Skin epidermis (tissue), 12 donors: ENCODE measurements around the gene CFAP46.
"Not testable (repeated sequence)": the region's sequence is repeated elsewhere in the genome, so short reads cannot be mapped to it uniquely, and the experiment has no call there.

Experiments
- H3K27ac ChIP-seq, 21 experiments: fragments of 200-600 bp; sonication (generic) in 11 of 21; one replicate each; pipeline ENCODE4 v1.5.0; 2020; ENCODE audit warnings: mild to moderate bottlenecking in 3 of 21, inconsistent platforms in 2 of 21, moderate library complexity in 2 of 21
- H3K4me3 ChIP-seq, 7 experiments: fragments of 200-600 bp; sonication (generic) in 2 of 7; one replicate each; pipeline ENCODE4 v1.5.0; 2020; ENCODE audit warnings: inconsistent platforms in 2 of 7, mild to moderate bottlenecking in 2 of 7, moderate library complexity in 1 of 7

CFAP46 gene

DNA sequence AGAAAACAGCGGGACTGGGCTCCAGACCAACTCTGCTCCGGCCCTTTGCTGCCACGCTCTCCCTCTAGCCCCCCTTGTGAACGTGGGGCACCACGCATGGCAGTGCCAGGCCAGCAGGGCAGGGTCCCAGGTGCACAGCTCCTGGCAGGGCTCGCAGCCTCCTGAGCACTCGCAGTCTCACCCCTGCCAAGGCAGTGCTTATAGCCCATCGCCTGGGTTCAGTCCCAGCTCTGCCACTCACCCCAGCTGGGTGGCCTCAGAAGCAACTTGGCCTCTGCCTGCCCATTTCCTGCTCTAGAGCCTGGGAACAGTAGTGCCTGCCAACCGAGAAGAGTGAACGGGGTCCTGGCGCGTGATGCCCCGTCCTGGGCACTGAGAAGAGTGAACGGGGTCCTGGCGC lies 36.3 kb downstream of the CFAP46 start:
- H3K27ac ChIP-seq, result no peak overlapping the region
- H3K4me3 ChIP-seq, result no peak overlapping the region

DNA sequence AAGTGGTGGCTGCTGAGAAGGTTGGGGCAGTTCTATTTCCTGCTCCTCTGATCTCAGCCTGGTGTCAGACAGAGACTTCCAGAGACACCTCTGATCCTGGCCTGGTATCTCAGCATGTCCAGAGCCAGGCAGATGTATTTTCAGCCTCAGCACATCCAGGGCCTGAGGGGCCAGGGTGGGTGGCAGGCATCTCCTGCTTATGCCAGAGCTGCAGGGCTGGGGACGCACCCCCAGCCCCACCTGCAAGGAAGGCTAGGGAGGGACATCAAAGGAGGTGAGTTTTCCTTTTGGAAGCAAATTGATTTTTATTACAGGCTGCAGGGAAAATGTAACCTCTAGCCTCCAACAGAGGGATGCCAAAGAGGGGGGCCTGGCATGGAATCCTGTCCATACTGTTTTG lies 36.7 kb downstream of the CFAP46 start:
- H3K27ac ChIP-seq, result no peak overlapping the region
- no peak overlapping the region for H3K4me3 ChIP-seq

DNA sequence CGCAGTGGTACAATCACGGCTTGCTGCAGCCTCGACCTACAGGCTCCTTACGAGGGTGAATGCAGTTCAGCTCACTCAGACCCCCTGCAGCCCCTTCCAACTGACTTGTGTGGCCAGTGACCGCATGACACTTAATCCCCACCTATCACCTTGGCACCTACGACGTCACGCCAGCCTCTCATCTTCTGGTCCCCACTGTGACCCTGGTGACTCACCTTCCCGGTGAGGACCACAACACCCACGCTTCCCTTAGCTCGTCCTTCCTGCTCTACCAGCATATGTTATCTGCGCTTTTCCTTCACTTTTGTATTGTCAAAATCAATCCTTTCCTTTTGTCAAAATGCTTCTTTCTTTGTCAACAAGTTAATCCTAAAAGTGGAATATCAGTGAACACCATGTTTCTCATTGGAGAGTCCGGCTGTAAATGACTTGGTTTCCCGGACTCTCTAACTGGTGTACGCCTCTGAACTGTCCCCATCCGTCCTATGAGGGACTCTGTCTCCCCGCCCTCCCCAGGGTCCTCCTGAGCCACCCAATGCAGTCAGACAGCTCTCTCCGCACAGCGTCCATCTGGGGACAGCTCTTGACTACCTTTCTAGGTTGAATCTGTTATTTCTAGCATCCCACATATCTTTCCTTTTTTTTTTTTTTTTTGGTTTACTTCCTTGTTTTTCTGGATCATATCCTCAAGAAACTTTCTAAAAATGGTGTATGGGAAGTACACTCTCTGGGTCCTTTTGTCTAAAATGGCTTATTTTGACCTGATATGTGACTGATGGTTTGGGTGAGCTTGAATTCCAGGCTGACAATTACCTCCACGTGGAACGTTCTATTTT lies 37.3 kb downstream of the CFAP46 start:
- Histone ChIP-seq H3K27ac (no peak overlapping the region), H3K4me3 (no peak overlapping the region)

DNA sequence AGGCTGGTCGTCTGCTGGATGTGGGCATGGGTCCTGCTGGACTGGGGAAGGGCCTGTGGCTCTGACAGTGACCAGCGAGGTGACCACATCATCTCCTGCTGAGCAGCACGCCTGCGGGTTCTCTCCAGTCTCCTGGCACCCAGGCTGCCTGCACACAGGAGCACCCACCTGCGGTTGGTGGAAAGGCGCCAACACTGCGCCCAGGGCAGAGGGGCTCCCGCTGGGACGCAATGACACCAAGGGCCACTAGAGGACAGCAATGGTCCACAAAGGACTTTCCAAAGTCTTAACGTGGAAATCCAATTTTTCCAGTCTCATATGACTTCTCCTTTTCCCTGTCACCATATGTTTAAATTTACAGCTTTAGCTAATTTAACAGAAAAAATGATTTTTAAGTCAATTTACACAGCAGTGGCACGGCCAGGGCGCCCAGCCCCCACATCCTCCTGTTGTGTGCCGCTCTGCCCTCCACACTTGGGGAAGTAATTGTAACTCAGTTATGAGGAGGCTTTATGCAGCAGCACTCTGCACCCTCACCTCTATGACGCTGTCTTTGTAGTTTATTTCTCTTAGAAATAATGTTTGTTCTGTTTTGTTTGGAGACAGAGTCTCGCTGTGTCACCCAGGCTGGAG lies 38.1 kb downstream of the CFAP46 start:
- H3K27ac ChIP-seq, result peak overlapping the region in 14 of 21 experiments; percentile 2 to 84 (median 58)

DNA sequence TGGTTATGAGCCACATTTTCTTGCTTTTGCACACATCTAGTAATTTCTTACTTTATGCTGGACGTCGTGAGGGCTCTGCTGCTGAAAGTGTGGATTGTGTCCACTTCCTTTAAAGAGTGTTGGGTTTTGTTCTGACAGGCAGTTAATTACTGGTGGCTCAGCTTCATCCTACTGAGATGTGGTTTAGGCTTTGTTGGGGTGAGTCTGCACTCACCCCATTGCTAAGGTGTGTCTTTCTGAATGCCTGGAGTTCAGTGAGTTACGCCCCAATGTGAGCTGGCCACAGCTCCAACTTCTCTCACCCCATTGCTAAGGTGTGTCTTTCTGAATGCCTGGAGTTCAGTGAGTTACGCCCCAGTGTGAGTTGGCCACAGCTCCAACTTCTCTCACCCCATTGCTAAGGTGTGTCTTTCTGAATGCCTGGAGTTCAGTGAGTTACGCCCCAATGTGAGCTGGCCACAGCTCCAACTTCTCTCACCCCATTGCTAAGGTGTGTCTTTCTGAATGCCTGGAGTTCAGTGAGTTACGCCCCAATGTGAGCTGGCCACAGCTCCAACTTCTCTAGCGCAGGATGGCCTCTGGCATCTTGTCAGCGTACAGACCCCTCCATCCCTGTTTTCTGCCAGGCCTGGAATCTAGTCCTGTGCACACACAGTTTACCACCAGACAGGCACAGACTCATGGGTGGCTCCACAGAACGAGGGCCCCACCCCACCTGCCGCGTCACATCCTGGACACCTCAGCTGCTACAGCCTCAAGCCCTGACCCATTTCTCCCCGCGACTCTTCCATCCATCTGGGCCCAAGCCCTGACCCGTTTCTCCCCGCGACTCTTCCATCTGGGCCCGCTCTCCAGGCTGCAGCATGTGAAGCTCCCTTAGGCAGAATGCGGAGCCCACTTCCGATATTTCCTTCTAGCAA lies 39.5 kb downstream of the CFAP46 start:
- H3K27ac ChIP-seq, result peak overlapping the region in 17 of 21 experiments; percentile 13 to 84 (median 60)
- not testable (repeated sequence) for H3K4me3 ChIP-seq

More for the DNA sequence above, 38.1 kb downstream of the CFAP46 start:
- H3K4me3 ChIP-seq, result no peak overlapping the region

DNA sequence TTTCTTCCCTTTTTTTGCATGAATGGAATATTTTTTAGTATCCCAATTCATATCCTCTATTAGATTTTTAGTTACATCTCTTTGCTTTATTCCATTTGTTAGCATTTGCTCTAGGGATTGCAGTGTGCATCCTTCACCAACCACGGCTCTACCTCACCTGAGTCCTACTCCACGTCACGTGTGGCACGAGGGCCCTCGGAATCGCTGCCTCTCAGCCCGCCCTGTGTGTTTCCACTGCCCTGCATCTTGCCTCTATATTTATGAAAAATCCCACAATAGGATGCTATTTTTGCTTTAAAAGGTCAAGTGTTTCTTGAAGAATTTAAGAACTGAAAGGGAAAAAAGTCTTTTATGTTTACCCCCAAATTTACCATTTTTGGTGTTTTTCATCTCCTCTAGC lies 41.0 kb downstream of the CFAP46 start:
- Histone ChIP-seq H3K4me3 (no peak overlapping the region), H3K27ac (no peak overlapping the region)

DNA sequence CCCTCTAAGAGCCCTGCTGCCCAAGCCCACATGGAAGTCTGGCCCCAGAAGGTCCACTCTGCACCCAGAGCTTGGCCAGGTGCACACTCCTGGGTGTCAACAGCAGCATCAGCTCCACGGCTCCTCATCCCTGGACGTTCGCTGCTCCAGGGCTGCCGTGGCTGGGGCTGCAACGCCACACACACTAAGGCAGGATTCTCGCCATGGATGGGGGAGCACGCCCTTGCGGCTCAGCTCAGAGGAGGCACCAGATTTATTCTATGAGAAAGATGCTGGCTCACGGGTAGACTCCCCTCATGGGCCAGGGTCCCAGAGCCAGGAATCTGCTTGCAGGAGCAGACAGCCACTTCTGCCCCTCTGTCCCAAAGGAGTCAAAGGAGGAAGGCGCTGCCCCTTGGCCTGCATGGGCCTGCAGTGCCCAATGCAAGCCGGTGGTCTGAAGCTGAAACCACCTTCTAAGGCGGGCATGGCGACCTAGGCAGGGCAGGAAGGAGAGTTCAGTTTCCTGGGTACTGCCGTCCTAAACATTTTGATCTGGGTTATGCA lies 42.1 kb downstream of the CFAP46 start:
- Histone ChIP-seq H3K4me3 (no peak overlapping the region), H3K27ac (no peak overlapping the region)

DNA sequence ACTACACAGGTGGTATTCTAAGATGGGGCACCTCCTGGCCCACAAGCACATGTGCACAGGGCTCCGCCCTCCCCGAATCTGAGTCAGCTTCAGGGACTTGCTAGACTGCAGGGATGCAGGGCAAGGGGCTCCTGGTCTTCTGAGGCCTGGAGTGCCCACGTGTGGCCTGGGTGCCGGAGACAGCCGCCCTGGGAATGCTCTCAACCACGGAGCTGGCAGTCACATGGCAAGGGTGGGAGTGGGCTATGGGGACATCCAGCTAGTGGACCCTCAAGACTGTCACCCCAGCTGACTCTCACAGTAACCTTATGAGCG lies 42.7 kb downstream of the CFAP46 start:
- no peak overlapping the region for H3K27ac ChIP-seq
- H3K4me3 ChIP-seq, result no peak overlapping the region

DNA sequence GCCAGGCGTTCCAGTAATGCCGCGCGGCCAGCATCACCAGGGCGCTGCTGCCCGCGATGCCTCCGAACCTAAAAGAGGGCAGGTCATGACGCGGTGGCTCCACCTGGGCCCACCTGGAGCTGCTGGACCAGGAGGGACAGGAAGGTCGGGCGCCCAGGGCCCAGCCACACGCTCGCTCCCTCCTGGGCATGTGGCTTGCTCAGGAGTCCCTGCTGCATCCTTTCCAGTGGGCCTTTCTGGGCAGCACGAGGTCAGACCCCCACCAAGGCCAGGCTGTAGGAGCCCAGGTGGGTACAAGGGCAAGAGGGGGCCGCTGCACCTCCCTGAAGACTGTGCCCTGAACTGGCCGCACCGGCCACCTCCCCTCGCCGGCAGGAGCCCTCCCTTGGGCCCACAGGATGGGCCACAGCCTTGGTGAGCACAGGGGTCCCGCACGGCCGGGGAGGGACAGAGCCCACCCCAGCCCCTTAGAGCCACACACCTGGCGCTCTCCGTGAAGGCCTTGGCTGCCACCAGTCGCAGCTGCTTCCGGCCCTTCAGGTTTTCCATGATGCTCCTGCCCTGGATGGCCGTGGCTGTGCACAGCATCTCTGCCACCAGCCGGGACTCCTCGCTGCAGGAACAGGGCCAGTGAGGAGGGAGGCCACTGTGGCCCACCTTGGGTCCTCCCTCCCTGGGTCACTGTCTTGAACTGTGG lies 43.2 kb downstream of the CFAP46 start:
- Histone ChIP-seq H3K4me3 (no peak overlapping the region), H3K27ac (no peak overlapping the region)

DNA sequence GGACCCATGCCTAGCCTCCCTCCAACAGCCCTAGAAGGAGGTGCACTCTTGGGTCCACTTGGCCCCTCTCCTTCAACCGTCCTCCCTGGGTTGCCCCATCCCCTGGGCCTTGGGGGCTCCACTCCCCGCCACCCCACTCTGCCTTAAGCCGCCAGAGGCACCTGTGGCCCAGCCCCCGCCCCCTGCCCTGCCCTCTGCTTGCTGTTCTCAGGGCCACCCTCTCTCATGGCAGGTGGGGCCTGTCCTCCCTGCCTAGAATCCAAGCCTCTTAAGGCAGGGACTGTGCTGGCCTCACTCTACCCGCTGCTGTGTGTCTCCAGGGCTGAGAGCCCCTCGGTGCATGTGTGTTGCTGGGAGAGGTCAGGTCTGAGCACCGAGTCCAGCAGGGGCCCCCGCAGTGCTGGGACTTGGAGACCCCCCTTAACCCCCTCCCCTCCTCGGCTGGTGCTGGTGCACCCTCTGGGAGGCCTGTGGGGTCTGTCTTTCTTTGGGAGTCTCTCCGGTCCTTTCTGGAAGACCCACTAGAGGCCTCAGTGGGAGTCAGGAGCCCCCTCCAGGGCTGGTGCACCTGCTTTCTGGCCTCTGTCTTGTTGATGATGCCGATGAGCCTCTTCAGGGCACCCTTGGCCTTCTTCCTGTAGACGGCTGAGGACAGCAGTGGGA lies 43.8 kb downstream of the CFAP46 start:
- Histone ChIP-seq H3K4me3 (no peak overlapping the region), H3K27ac (no peak overlapping the region)

DNA sequence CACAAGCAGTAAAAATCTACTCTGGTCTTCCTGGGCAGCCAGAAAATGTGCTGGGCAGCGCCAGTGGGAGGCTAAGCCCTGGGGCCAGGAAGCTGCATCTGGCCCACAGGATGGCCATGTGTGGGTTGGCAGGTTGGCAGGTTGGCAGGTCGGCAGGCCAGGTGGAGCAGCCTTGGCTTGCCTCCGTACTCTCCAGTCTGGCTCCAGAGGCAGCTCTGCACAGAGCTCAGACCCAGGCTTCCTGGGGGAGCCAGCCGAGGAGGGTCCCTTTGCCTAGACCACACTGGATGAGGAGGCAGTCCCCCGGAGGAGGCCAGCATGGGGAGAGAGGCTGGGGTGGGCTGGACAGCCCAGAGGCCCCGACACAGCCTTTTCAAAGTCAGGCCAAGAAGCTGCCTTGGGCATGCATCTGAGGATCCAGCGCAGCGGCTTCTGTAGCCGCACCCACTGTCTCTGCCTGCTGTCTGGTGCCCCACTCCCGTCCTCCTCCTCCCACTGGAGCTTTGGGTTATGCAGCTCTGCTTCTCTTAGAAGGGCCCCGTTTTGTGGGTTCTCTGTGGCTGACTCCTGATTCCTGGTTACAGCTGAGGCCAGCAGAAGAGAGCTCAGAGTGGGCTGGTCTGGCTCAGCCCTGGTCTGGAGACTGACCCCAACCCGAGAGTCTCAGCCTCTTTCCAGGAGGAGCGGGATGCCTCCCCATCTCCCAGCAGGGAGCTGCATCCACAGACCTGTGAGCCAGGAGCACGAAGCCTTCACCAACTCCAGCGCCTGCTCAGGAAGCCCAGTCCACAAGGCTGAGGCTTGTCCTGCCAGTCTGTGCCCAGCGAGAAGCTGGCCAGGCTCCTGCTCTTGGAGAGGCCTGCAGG lies 44.6 kb downstream of the CFAP46 start:
- Histone ChIP-seq H3K4me3 (no peak overlapping the region), H3K27ac (no peak overlapping the region)

DNA sequence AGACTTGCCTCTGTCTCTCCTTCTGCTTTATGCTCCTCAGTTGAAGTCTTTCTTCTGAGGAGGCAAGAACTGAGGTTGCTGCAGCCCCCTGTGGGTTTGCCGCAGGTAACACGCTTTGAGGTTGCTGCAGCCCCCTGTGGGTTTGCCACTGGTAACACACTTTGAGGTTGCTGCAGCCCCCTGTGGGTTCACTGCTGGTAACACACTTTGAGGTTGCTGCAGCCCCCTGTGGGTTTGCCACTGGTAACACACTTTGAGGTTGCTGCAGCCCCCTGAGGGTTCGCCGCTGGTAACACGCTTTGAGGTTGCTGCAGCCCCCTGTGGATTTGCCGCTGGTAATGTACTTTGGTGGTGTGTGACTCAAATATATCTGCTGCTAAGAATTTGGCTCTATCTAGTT lies 48.6 kb downstream of the CFAP46 start:
- not testable (repeated sequence) for H3K27ac ChIP-seq, H3K4me3 ChIP-seq

DNA sequence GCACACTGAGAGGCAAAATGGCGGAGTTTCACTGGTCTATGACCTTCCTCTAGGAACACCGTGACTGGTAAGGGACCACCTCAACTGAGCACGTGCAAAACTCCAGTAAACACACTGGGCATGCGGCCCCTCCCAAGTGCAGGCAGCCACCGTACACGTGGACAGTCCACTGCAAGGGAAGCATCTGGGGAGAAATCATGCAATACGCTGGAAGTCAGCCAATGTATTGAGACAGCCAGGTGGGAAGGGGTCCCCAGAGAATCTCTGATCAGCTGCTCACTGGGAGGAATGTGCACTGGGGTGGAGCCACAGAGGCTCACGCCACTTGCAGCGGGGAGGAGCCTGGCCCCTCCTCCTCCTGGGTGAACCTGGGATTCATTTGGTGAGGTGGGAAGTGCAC lies 49.3 kb downstream of the CFAP46 start:
- H3K4me3 ChIP-seq, result no peak overlapping the region
- H3K27ac ChIP-seq, result no peak overlapping the region

DNA sequence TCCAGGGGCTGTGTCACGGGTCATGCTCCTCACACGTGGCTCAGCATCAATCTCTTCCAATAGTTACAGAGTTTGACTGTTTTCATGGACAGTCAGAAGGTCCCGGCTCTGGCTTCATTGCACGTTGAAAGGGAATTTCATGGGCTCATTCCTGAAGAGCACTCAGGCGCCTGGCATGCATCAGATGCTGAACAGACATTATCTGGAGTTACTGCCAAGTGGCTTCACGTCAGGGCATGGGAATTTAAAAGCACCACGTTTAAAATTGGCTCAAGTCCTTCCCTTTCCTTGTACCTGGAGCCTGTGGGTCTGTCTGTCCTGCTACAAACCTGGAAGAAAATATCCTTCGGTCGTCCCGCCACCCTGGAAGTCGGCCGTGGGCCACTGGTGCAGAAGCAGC lies 50.4 kb downstream of the CFAP46 start:
- no peak overlapping the region for H3K4me3 ChIP-seq
- no peak overlapping the region for H3K27ac ChIP-seq

DNA sequence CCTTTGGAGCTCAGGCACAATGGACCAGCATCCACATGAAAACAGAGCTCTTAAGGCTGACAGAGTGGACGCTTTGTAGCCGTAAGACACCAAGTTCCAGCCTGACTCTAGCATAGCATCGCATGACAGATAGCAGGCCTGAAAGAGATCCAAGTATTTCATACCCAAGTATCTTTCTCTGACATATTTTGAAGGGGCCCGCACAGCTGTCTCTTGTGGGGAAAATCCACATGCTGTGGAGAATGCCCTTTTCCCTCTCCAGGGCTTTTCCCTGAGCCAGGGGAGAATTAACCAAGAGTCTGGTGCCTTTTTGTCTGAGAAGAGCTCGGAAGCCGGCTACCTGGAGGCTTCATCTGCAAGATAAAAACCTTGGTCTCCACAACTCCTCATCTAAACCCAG lies 51.0 kb downstream of the CFAP46 start:
- Histone ChIP-seq H3K27ac (no peak overlapping the region), H3K4me3 (no peak overlapping the region)

DNA sequence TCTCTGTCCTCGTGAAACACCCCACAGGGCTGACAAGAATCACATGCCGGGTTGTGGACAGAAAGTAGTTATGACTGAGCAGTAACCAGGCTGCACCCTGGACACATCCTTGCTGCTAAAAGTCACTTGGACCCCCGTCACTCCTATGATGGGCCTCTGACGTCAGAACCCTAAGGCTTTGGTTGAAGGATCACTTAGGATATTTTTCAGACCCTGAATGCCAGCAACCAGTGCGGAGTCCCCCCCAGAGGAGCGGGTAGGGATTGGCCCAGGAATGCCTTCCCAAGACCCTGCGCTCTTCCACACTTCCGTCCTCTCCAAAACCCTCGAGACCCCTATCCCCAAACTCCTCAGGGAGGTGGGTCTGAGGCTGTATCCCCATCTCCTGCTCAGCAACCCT lies 52.1 kb downstream of the CFAP46 start:
- Histone ChIP-seq H3K4me3 (no peak overlapping the region), H3K27ac (no peak overlapping the region)

DNA sequence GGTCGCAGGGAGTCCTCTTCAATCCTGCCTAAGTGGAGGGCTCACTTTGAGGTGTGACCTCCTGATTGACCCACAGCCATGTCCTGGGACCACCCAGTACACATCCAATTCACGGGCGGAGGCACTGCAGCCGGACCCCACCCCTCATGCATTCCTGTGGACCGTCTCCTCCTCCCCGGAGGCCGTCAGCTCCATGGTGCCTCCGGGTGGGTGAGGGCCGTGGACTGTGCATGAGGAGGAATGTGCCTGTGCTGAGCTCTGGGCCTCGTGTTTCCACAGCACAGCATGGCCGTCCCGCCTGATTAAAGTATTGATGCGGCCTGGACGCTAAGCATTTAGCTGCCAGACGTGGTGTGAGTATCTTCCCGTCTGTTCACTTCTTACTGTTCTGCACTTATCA lies 52.8 kb downstream of the CFAP46 start:
- H3K27ac ChIP-seq, result no peak overlapping the region
- H3K4me3 ChIP-seq, result no peak overlapping the region

DNA sequence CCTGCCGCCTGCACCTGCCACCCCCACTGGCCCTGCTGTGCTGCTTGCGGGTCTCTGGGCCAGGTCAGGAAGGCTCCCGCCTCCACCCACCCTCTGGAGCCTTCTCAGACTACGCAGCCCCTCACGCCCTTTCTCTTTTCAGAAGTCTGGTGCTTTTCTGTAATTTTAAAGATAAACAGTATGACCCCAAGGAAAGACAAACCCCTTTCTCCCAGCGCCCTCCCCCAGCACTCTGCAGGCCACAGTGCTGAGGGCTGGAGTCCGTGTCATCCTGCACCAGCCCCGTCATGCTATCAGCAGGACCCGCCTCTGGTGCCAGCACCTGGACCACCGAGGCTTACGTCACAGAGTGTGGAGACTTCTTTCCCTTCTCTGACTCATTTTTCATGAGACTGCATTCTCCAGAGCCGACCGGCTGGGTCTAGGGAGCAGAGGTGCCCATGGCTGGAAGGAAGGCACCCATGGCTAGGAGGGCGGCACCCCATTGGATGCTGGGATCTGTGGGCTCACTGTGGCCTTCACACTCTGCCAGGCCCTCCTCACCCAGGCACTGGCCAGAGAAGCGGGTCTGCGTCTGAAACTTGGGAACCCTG lies 53.4 kb downstream of the CFAP46 start:
- Histone ChIP-seq H3K4me3 (no peak overlapping the region), H3K27ac (no peak overlapping the region)
